Right atrium auricular region (tissue), 2 donors: Measurements from ENCODE around the gene TNFRSF4. TPM values are rescaled to one million over a fixed set of nuclear protein-coding genes. Genes with fewer than 3 reads are reported as not detected.

ENCODE experiments used
- DNase-seq: peaks from one replicate; pipeline ENCODE4 v3.0.0-alpha.2; 2019; ENCODE audit warnings: low spot score
- H3K27ac ChIP-seq, 2 donors: fragments of 200-600 bp; sonication (generic); 1 replicate in 1 of 2; 2 replicates in 1 of 2; pipeline ENCODE4 v1.5.1; 2016 to 2019
- H3K27me3 ChIP-seq, 2 donors: fragments of 200-600 bp; sonication (generic); one replicate each; pipeline versions ENCODE4 v1.5.1 to v1.6.0; 2017 to 2019
- H3K36me3 ChIP-seq: fragments of 200-600 bp; sonication (generic); one replicate; pipeline ENCODE4 v1.5.1; 2016
- H3K4me1 ChIP-seq, 2 donors: fragments of 200-600 bp; sonication (generic); one replicate each; pipeline versions ENCODE4 v1.5.1 to v1.6.0; 2017 to 2019
- H3K4me3 ChIP-seq, 2 donors: fragments of 200-600 bp; sonication (generic); 1 replicate in 1 of 2; 2 replicates in 1 of 2; pipeline ENCODE4 v1.5.1; 2017 to 2019; ENCODE audit warnings: mild to moderate bottlenecking in 1 of 2, moderate library complexity in 1 of 2
- H3K9me3 ChIP-seq, 2 donors: fragments of 200-600 bp; sonication (generic); one replicate each; pipeline ENCODE4 v1.5.1; 2019
- total RNA-seq, 2 donors: library from RNA; depleted of rRNA; stranded (reverse); fragments of >200 nt; gene quantifications; one replicate each; pipeline ENCODE4 v1.1.0, GENCODE V29; 2016
- TF ChIP-seq, protein P1 (sequence below), 2 donors: fragments of 200-600 bp; sonication (generic); IDR thresholded peaks; one replicate each; pipeline ENCODE4 v1.5.1; 2019; ENCODE audit warnings: antibody characterized with exemption in 2 of 2

Gene TNFRSF4
- total RNA-seq, 2 donors from 2014 or later, result 0.59 to 0.79 TPM

DNA sequence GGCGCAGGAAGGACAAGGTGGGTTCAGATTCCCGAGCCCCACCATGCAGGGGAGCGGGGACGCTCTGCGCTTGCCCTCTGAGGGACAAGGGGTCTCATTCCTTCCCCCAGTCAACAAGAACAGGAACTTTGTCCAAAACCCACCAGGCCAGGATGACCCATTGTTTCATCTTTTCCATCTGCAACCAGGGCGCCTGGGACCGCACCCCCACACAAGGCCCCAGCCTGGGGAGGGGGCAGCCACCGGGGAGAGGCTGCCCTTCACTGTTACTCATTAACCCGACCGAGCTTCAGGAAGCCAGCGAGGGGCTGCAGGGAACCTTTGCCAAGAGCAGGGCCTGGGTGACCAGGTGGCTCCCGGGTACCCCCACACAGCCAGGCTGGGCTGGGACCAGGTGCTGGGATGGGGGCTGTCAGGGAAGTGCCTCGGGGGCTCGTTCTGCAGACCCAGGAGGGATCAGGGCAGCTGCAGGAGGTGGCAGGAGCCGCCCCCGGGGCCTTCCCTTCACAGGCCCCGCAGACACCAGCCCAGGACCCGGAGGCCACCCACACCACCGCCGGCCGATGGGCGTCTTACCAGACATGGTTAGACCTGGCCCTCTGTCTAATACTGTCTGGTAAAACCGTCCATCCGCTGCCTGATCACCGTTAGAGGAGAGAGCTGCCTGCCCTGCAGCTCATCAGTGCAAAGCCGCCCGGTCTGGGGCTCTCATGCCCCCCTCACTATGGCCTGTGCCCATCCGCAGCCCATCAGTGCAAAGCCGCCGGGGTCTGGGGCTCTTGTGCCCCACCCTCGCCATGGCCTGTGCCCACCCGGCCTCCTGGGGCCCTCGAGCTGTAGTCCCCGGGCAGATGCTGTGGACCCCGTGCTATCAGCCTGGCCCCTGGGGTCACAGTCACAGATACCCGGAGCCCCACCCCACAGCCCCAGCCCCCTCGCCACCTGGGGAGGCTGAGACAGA, 45.2 kb downstream of the TNFRSF4 start:
- DNase-seq, result no peak
- no peaks in the 10 kb centered on the region for H3K36me3 ChIP-seq
- TF ChIP-seq, protein P1, sequence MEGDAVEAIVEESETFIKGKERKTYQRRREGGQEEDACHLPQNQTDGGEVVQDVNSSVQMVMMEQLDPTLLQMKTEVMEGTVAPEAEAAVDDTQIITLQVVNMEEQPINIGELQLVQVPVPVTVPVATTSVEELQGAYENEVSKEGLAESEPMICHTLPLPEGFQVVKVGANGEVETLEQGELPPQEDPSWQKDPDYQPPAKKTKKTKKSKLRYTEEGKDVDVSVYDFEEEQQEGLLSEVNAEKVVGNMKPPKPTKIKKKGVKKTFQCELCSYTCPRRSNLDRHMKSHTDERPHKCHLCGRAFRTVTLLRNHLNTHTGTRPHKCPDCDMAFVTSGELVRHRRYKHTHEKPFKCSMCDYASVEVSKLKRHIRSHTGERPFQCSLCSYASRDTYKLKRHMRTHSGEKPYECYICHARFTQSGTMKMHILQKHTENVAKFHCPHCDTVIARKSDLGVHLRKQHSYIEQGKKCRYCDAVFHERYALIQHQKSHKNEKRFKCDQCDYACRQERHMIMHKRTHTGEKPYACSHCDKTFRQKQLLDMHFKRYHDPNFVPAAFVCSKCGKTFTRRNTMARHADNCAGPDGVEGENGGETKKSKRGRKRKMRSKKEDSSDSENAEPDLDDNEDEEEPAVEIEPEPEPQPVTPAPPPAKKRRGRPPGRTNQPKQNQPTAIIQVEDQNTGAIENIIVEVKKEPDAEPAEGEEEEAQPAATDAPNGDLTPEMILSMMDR (IDR thresholded peaks at IDR 0.05), result no peak
- H3K27me3 ChIP-seq, result peaks cover 0 to 18% of the 10 kb centered on the region in 2 donors
- H3K9me3 ChIP-seq, result no peaks in the 10 kb centered on the region
- no peak overlapping the region for H3K27ac ChIP-seq
- H3K4me3 ChIP-seq, result no peak overlapping the region
- H3K4me1 ChIP-seq, result peaks cover 0 to 5% of the 10 kb centered on the region in 2 donors

DNA sequence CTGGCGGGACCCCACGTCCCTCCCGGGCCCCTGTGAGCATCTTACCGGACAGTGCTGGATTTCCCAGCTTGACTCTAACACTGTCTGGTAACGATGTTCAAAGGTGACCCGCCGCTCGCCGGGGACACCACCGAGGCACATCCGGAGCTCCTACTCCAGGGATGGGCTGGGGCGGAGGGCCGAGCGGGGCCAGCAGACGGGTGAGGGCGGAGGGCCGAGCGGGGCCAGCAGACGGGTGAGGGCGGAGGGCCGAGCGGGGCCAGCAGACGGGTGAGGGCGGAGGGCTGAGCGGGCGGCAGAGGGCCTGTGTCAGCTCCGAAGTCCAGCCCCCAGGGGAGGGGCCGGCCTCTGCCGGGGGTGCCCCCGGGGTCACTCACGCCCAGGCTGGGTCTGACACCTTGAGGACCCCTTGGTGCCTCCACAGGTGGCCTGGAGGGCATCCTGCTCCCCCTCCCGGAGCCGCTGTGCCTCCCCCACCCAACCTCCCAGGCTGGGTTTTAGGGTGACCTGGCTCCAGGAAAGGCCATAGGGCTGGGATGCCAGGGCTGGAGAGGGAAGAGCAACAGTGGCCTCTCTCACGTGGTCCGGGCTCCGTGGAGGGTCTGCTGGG, 46.0 kb downstream of the TNFRSF4 start:
- no peak for DNase-seq
- TF ChIP-seq, protein P1 (IDR thresholded peaks at IDR 0.05), result no peak
- Histone ChIP-seq H3K27me3 (peaks cover 0 to 11% of the 10 kb centered on the region in 2 donors), H3K4me1 (no peaks in the 10 kb centered on the region), H3K36me3 (no peaks in the 10 kb centered on the region), H3K9me3 (no peaks in the 10 kb centered on the region), H3K27ac (no peak overlapping the region), H3K4me3 (no peak overlapping the region)

DNA sequence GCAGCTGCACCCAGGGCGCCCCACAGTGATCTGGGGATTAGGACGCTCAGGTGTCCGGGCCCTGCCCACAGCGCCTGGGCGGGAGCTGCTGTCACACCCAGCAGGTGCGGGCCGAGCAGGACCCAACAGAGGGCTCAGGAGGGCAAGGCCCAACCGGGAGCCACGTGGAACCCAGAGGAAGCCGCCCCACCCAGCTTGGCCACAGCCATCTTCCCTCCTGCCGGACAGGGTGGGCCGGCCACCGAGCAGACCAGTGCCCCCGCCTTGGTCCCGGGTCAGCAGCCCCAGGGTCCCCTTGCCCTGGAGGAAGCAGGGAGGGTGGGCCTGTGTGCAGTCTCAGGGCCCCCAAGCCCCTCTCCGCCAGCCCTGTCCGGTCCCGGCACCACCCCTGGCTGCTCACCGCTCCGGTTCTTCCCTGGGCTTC, 46.5 kb downstream of the TNFRSF4 start:
- H3K27ac ChIP-seq, result no peak overlapping the region
- no peak for DNase-seq
- H3K4me3 ChIP-seq, result no peak overlapping the region
- TF ChIP-seq, protein P1 (IDR thresholded peaks at IDR 0.05), result no peak
- H3K4me1 ChIP-seq, result no peaks in the 10 kb centered on the region
- no peaks in the 10 kb centered on the region for H3K9me3 ChIP-seq
- no peaks in the 10 kb centered on the region for H3K36me3 ChIP-seq
- H3K27me3 ChIP-seq, result peaks cover 0 to 9% of the 10 kb centered on the region in 2 donors

DNA sequence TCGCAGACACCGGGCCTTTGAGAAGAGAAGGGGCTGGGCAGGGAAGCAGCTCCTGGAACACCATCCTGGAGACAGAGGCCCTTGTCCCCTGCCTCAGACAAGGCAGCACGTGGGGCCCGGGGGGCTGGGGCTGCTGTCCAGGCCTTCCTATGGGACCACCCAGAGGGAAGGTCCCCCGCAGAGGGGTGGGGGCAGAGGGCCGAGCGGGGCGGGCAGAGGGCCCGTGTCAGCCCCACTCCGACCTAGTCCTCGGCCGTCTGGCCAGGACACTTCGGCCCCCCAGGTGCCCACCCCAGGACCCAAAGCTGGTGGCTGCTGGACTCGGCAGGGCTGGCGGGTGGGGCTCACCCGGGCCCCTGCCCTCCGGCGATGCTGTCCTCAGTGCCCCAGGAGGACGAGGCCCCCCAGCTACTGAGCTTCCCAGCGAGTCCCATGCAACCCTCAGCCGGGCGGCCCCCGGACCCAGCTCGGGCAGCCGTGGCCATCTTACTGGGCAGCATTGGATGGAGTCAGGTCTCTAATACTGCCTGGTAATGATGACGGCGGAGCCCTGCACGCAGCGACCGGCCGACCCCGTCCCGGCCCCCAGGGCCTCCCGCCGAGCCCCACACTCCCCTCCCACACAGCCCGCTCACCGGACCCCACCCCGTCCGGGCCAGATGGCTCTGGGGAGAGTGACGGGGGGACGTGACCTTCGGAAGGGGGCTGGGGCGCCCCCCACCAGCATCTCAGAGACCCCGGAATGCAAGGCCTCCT, 47.1 kb downstream of the TNFRSF4 start:
- Histone ChIP-seq H3K4me3 (no peak overlapping the region), H3K27ac (no peak overlapping the region), H3K36me3 (no peaks in the 10 kb centered on the region), H3K27me3 (peaks cover 0 to 5% of the 10 kb centered on the region in 2 donors), H3K9me3 (no peaks in the 10 kb centered on the region), H3K4me1 (no peaks in the 10 kb centered on the region)
- DNase-seq, result no peak
- TF ChIP-seq, protein P1 (IDR thresholded peaks at IDR 0.05), result no peak

DNA sequence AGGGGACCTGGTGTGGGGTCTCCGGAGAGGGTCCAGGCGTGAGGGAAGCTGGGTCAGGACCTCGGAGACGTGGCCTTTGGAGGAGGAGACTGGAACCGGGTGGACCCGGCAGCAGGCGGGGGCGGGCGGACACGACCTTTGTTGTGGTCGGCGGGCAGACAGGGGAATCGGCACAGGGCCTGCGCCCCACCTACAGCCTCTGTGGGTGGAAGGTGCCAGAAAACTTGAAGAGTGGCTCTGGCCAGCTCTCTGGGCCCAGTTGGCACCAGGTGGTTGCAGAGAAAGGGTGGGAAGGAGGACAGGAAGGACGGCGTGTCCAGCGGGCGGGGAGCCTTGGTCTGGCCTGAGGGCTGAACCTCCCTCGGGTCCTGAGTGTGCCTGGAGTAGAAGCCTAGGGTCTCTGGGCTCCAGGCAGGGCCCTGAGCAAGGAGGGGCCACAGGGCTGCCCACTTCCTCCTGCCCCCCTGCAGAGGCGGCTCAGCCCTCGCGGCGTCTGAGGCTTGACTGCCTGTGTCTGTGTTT, 48.0 kb downstream of the TNFRSF4 start:
- Histone ChIP-seq H3K27ac (no peak overlapping the region), H3K27me3 (no peaks in the 10 kb centered on the region), H3K4me1 (no peaks in the 10 kb centered on the region), H3K9me3 (no peaks in the 10 kb centered on the region), H3K36me3 (no peaks in the 10 kb centered on the region), H3K4me3 (no peak overlapping the region)
- no peak for DNase-seq
- TF ChIP-seq, protein P1 (IDR thresholded peaks at IDR 0.05), result no peak
